Omental fat pad (tissue), 4 donors: ENCODE data around the gene ZNF254. TPM values are rescaled to one million over a fixed set of nuclear protein-coding genes. Genes with fewer than 3 reads are reported as not detected.

Experiments
- ATAC-seq: fragments of 150-250 bp; one replicate; pipeline ENCODE4 v1.9.1; 2016; ENCODE audit warnings: mild to moderate bottlenecking, moderate library complexity; ENCODE audit not compliant: low FRiP score
- DNase-seq: peaks from one replicate; pipeline ENCODE4 v3.0.0-alpha.2; 2019; ENCODE audit warnings: low spot score
- total RNA-seq, 4 donors: library from RNA; depleted of rRNA; stranded (reverse); fragments of >200 nt; gene quantifications; one replicate each; pipeline ENCODE4 v1.1.0, GENCODE V29; 2016
- TF ChIP-seq, protein P1 (sequence below), 3 donors: fragments of 450-650 bp; IDR thresholded peaks; one replicate each; pipeline ENCODE4 v1.5.1; 2016 to 2017; ENCODE audit warnings: antibody characterized with exemption in 3 of 3, mild to moderate bottlenecking in 3 of 3, moderate library complexity in 2 of 3

Gene ZNF254
- total RNA-seq, 4 donors from 2014 or later = 10.1 to 17.5 (median 11.7) TPM

DNA sequence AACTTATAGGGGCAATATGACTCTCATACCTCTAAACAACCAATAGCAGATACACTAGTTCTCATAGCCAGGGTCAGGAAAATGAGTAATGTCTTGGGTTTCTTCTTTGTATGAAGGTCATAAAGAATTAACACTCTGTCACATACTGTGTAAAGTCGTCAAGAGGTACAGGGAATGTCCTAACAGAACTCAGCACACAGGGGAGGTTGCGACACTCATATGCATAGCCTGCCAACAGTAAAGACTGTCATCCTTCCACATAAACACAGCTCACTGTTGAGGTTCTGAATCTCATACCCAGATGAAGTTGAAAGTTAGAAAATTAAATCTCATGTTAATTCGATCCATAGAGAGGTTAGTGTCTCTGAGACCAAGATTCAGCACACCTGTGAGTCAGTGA lies 34.2 kb upstream of the ZNF254 start:
- ATAC-seq (no peak), DNase-seq (no peak)
- TF ChIP-seq, protein P1, sequence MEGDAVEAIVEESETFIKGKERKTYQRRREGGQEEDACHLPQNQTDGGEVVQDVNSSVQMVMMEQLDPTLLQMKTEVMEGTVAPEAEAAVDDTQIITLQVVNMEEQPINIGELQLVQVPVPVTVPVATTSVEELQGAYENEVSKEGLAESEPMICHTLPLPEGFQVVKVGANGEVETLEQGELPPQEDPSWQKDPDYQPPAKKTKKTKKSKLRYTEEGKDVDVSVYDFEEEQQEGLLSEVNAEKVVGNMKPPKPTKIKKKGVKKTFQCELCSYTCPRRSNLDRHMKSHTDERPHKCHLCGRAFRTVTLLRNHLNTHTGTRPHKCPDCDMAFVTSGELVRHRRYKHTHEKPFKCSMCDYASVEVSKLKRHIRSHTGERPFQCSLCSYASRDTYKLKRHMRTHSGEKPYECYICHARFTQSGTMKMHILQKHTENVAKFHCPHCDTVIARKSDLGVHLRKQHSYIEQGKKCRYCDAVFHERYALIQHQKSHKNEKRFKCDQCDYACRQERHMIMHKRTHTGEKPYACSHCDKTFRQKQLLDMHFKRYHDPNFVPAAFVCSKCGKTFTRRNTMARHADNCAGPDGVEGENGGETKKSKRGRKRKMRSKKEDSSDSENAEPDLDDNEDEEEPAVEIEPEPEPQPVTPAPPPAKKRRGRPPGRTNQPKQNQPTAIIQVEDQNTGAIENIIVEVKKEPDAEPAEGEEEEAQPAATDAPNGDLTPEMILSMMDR (IDR thresholded peaks at IDR 0.05) = no peak

DNA sequence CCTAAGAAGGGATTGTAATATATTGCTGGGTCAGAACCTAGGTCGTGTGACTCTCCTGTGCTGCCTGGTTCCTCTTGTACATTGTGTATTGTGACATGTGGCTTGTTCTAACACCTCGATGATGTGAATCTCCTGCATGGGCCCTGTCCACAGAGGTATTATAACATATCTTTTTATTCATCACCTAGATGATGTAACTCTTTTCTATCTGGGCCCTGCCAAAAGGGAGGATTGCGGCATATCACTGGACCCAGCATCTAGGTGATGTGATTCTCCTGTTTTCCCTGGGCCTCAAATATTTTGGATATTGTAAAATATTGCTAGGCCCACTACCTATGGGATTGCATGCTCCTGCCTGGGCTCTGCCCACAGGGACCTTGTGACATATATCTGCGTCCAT lies 33.4 kb upstream of the ZNF254 start:
- no peak for DNase-seq
- TF ChIP-seq, protein P1 (IDR thresholded peaks at IDR 0.05) = no peak
- ATAC-seq = no peak

DNA sequence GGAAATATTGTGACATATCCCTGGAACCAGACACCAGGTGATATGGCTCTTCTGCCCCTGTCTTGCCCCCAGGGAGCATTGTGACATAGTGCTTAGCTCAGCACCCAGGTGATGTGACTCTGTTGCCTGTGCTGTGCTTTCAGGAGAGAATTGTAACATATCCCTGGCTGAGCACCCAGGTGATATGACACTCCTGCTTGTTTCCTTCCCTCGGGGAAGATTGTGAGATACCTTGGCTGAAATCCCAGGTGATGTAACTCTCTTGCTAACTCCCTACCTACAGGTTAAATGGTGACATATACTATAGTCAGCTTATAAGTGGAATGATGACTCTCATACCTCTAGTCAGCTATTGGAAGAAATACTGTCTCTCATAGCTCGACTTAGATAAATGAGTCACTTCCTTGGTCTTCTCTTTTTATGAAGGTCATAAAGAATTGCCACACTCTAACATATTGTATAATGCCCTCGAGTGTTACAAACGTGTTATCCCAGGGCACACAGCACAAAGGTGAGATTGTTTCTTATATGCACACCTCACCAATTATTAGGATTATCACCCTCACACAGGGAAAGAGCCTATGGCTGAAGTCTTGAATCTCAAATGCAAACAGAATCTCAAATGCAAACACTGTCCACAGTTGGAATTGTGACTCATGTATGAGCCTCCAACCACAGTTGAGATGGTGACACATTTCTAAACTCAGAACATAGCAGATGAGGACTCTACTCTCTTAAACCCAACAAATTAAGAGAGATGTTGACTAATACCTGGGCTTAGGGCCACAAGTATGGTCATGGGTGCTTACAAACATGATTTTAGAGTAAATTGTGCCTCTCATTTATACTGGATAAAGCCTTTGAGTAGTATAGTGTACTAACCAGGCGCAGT lies 32.7 kb upstream of the ZNF254 start:
- ATAC-seq (no peak), DNase-seq (no peak)
- TF ChIP-seq, protein P1 (IDR thresholded peaks at IDR 0.05) = no peak

DNA sequence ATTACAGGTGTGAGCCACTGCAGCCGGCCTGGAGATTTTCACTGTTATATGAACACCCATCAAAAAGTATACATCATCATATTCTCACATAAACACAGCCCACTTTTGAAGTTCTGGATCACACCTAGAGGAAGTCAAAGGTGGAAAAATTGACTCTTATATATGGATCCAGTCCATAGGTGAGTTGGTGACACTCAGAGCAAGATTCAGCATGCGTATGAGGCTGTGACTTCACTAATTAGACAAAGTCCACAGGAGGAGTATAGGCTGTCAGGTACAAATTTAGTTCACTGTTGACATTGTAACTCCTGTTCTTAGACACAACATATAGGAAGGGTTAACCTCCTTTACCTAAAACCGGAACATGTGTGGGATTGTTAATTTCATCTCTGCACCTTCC lies 31.4 kb upstream of the ZNF254 start:
- TF ChIP-seq, protein P1 (IDR thresholded peaks at IDR 0.05) = no peak
- DNase-seq = no peak
- ATAC-seq = no peak

DNA sequence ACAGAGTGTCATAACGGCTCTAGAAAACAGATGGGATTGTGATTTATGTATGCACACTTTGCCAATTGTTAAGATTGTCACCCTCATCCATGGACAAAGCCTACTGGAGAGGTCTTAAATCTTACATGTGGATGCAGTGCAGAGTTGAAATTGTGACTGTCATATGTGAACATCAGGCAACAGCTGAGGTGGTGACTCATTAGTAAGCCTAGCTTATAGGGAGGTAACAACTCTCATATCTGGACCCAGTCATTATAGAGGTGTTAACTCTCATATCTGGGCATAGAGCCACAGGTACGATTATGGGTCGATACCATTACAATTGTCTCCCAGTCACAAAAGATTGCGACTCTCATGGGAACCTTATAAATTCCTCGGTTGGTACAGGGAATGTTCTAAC lies 29.8 kb upstream of the ZNF254 start:
- TF ChIP-seq, protein P1 (IDR thresholded peaks at IDR 0.05) = no peak
- ATAC-seq (no peak), DNase-seq (no peak)

DNA sequence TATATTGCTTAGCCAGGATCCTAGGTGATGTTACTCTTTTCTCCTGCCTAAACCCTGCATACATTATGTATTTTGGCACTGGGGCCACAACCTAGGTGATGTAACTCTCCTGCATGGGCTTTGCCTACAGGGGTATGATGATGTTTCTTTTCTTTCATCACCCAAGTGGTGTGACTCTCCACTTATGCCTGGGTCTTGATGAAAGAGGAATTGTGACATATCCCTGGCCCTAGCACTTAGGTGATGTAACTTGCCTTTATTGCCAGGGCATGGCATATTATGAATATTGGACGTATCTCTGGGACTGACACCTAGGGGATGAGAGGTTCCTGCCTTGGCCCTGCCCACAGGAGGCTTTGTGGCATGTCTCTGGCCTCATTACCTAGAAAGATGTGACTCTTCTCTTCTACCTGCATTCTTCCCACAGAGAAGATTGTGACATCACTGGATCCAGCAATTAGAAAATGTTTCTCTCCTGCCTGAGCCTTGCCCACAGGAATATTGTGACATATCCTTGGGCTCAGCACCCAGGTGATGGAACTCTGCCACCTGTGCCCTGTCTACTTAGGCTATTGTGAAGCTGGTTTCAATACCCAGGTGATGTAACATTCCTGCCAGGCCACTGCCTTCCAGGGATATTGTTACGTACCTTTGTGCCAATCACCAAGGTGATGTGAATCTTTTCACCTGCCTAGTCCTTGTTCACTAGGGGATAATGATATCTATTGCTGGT lies 27.3 kb upstream of the ZNF254 start:
- no peak for DNase-seq
- TF ChIP-seq, protein P1 (IDR thresholded peaks at IDR 0.05) = no peak
- no peak for ATAC-seq
